ENCODE measurements around the gene EPB41L2. TPM values are rescaled to one million over a fixed set of nuclear protein-coding genes. Genes with fewer than 3 reads are reported as not detected.
"Not testable (repeated sequence)": the region's sequence is repeated elsewhere in the genome, so short reads cannot be mapped to it uniquely, and the experiment has no call there.

EPB41L2 gene
- 100 to 1,000 TPM in 1 of 3 donors, 10 to 100 TPM in 2; 10.1 to 127 (median 75.7) TPM for polyA plus RNA-seq

GRCh38 chr6:131063028-131063763 lies at the start of gene EPB41L2:
Gene EPB41L2 (minus strand): TSS chr6:131063245. CDS start chr6:130956485, 106,760 bp downstream.
- peak within 1 kb of the TSS; percentile 65 for H3K27ac ChIP-seq (ENCODE audit: low read depth, low read length)
- 0 to 1% (median 1%) methylated on average over 53 to 61 of the region's 61 CpGs for WGBS, 3 donors

DNA sequence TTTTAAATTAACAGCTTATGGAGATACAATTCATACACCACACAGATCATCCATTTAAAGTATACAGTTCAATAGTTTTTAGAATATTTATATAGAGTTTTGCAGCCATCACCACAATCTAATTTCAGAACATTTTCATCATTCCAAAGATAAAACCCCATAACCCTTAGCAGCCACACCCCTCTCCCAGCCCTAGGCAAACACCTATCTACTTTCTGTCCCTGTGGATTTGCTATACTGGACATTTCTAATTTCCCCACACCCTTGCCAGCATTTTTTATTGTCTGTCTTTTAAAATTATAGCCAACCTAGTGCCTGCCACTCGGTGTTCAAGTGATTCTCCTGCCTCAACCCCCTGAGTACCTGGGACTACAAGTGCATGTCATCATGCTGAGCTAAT lies 49.2 kb upstream of the EPB41L2 start:
- no peak overlapping the region for H3K27ac ChIP-seq (ENCODE audit: low read depth, low read length)
- WGBS, 3 donors = 69 to 84% (median 75%) methylated on average over 1 of the region's 1 CpG

DNA sequence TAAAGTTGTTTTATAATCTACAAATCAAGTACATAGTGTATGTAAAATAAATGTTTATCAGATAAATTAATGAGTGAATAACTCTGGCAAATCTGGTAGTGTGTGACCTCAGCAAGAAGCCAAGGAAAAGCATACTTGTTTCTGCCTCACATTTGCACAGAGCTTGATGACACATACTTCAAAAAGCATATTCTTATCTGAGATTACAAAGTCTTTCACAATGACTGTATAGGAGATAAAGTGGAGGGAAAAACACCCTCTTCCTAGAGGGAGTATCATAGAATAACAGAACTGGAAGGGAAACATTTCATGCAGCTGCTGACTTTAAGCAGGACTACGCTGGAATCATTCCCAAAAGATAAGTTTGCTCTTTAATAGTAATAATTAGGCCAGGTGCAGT lies 44.1 kb upstream of the EPB41L2 start:
- H3K27ac ChIP-seq (ENCODE audit: low read depth, low read length) = no peak overlapping the region
- WGBS, 3 donors = 41 to 81% (median 63%) methylated on average over 1 of the region's 1 CpG

- no peak overlapping the region for H3K27ac ChIP-seq (ENCODE audit: low read depth, low read length)
- 93 to 100% (median 93%) methylated on average over 1 of the region's 1 CpG for WGBS, 3 donors
Observed at GRCh38 chr6:131103901-131104300, 40.9 kb upstream of the EPB41L2 start.

- WGBS, 3 donors = 77 to 88% (median 83%) methylated on average over 4 of the region's 4 CpGs
- H3K27ac ChIP-seq (ENCODE audit: low read depth, low read length) = no peak overlapping the region
Observed at GRCh38 chr6:131103296-131103695, 40.3 kb upstream of the EPB41L2 start.

DNA sequence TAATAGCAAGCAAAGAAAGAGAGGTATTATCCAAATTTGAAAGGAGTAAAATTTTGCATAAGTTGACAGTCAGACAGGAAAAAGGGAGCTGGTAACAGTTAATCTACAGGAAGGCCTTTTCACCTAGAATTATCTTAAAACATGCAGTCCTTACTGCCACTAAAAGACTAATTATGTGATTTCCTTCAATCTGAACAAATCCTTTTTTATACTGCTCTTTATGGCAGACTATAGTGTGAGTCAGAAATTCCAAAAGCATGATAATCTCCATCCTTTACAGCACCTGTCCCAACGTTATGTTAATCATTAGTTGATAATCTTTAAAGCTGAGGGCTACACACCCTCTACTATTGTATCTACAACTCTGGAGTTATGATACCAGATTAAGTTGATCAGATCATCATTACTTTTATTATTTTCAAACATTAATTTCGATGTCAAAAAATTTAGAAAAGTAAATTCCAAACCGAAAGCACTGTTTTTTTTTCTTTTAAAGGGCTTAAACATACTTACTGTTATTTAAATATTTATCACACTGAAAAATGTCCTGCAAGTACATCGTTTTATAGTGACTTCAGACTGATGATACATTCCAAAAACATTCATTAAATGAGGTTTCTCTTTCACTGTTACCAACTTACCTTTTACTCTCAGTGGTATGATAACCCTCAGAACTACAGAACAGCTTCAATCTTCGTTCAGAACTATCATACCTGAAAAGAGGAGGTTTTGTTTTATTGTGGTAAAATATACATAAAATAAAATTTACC lies 39.1 kb upstream of the EPB41L2 start:
- WGBS, 3 donors = 54 to 78% (median 78%) methylated on average over 5 of the region's 5 CpGs
- no peak overlapping the region for H3K27ac ChIP-seq (ENCODE audit: low read depth, low read length)

DNA sequence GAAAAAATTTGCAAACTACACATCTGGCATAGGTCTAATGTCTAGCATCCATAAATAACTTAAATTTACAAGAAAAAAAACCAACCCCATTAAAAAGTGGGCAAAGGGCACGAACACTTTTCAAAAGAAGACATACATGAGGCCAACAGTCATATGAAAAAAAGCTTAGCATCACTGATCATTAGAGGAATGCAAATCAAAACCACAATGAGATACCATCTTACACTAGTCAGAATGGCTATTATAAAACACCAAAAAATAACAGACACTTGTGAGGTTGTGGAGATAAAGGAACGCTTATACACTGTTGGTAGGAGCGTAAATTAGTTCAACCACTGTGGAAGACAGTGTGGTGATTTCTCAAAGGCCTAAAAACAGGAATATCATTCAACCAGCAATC lies 33.7 kb upstream of the EPB41L2 start:
- H3K27ac ChIP-seq (ENCODE audit: low read depth, low read length) = no peak overlapping the region
- 79 to 93% (median 86%) methylated on average over 3 of the region's 3 CpGs for WGBS, 3 donors

- WGBS, 3 donors = 87 to 98% (median 90%) methylated on average over 1 of the region's 1 CpG
Observed at GRCh38 chr6:131093334-131093733, 30.3 kb upstream of the EPB41L2 start.

DNA sequence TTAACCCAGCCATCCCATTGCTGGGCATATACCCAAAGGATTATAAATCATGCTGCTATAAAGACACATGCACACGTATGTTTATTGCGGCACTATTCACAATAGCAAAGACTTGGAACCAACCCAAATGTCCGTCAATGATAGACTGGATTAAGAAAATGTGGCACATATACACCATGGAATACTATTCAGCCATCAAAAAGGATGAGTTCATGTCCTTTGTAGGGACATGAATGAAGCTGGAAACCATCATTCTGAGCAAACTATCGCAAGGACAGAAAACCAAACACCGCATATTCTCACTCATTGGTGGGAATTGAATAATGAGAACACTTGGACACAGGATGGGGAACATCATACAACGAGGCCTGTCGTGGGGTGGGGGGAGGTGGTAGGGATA lies 28.9 kb upstream of the EPB41L2 start:
- 93 to 97% (median 95%) methylated on average over 5 to 7 of the region's 7 CpGs for WGBS, 3 donors
- not testable (repeated sequence) for H3K27ac ChIP-seq (ENCODE audit: low read depth, low read length)

More at GRCh38 chr6:131093334-131093733, 30.3 kb upstream of the EPB41L2 start:
- no peak overlapping the region for H3K27ac ChIP-seq (ENCODE audit: low read depth, low read length)

GRCh38 chr6:131090339-131090738 lies 27.3 kb upstream of the EPB41L2 start:
- 48 to 73% (median 54%) methylated on average over 3 of the region's 3 CpGs for WGBS, 3 donors

GRCh38 chr6:131084982-131085381 lies 21.9 kb upstream of the EPB41L2 start:
- H3K27ac ChIP-seq (ENCODE audit: low read depth, low read length) = no peak overlapping the region
- WGBS, 3 donors = 96 to 100% (median 97%) methylated on average over 2 of the region's 2 CpGs

More at GRCh38 chr6:131090339-131090738, 27.3 kb upstream of the EPB41L2 start:
- not testable (repeated sequence) for H3K27ac ChIP-seq (ENCODE audit: low read depth, low read length)

DNA sequence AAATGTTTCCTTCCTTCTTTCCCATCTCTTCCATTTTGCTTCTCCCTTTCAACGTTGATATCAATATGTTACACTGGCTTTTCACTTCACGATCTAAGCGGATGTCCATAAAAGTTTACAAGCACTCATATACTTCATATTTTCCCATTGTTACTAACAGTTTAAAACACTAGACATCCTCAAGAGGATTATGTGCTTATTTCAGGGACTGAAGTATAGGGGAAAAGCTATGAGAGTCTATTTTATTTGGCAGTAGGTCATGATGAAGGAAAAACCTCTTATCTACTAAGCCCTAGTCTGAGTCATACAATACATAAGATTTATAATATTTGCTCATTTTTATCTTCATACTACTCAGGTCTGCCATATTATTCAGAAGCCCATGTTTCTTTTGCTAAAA lies 20.6 kb upstream of the EPB41L2 start:
- WGBS, 3 donors = 68 to 93% (median 89%) methylated on average over 3 of the region's 3 CpGs
- no peak overlapping the region for H3K27ac ChIP-seq (ENCODE audit: low read depth, low read length)

DNA sequence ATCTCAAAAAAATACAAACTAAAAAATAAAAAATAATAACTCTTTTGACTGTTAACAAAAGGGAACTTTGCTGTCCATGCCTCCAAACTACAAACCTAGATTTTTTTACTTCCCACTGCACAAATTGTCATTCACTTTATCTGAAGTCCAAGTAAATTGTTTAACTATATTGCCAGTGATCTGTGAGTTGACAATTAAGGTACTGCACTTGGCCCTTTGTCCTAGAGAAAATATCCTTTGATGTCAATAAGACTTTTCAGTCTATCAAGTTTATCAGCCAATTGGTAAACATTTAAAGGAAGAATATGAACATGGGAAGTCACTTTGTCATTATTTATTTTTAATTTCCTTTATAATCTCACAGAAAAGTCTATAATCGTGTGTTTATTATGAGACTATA lies 19.3 kb upstream of the EPB41L2 start:
- WGBS, 3 donors = 54 to 83% (median 71%) methylated on average over 1 of the region's 1 CpG
- no peak overlapping the region for H3K27ac ChIP-seq (ENCODE audit: low read depth, low read length)

- H3K27ac ChIP-seq (ENCODE audit: low read depth, low read length) = no peak overlapping the region
- 93 to 97% (median 96%) methylated on average over 6 of the region's 6 CpGs for WGBS, 3 donors
Observed at GRCh38 chr6:131080084-131080483, 17.0 kb upstream of the EPB41L2 start.

- 91 to 96% (median 93%) methylated on average over 2 of the region's 2 CpGs for WGBS, 3 donors
- H3K27ac ChIP-seq (ENCODE audit: low read depth, low read length) = no peak overlapping the region
Observed at GRCh38 chr6:131073577-131073976, 10.5 kb upstream of the EPB41L2 start.

GRCh38 chr6:131070061-131070460 lies 7.0 kb upstream of the EPB41L2 start:
- 85 to 91% (median 89%) methylated on average over 3 of the region's 3 CpGs for WGBS, 3 donors
- H3K27ac ChIP-seq (ENCODE audit: low read depth, low read length) = no peak overlapping the region

DNA sequence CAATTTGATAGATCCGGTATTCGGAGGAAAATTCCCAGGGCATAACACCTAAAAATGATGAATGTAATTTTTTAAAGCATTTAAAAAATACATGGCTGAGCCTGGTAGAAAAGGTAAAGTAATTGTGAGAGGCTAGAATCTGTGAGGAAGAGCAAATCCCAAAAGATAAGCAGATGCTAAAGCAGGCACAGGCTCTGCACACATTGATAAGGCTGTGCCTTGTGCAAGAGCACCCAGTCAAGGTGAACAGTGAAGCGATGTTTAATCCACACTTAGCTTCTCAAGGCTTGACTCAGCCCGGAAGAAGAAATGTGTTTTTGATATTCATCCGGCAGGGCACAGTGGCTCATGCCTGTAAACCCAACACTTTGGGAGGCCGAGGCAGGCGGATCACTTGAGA lies 5.1 kb upstream of the EPB41L2 start:
- whole genome bisulfite sequencing, 3 donors = 84 to 98% (median 96%) methylated on average over 7 of the region's 7 CpGs
- no peak overlapping the region for H3K27ac ChIP-seq (ENCODE audit: low read depth, low read length)

DNA sequence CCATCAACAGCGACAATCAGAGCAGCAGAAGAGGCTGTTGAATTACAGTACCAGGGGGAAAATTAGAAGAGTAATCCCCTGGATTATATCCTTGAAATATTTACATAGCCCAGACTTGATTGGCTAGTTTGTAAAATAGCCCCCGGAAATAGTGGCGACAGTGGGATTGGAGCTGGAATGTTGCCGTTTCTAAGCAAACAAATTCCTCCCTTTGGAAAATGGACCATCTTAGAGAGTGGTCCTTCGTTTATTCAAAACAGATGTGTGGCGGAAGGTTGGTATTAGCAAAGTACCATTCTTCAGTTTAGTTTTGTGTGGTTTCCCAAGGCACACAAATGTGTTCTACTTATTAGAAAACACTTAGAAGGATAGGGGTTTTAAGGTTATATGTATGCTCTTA lies 4.5 kb upstream of the EPB41L2 start:
- H3K27ac ChIP-seq (ENCODE audit: low read depth, low read length) = no peak overlapping the region
- WGBS, 3 donors = 76 to 96% (median 92%) methylated on average over 6 of the region's 6 CpGs

DNA sequence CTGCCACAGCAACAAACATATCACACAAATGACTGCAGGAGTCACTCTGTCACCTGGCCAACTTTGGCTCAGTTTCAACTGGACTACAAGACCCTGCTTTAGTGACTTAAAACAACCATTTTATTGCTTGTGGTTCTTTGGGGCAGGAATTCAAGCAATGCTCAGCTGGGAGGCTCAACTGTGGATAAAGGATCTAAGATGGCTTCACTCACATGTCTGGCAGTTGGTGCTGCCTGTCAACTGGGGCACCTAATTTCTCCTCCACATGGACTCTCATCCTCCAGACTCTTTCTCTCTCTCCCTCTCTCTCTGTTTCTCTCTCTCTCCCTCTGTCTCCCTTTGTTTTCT lies 2.8 kb upstream of the EPB41L2 start:
- H3K27ac ChIP-seq (ENCODE audit: low read depth, low read length) = no peak overlapping the region
